PFSK-1 (cell line): ENCODE results near the gene FBXO31.

Source experiments
- POLR2AphosphoS5 ChIP-seq: IDR thresholded peaks from 2 replicates; pipeline ENCODE4 v1.6.1; 2012; ENCODE audit warnings: low read depth, mild to moderate bottlenecking, control low read depth, low read length, moderate library complexity
- SIN3A ChIP-seq: IDR thresholded peaks from 2 replicates; pipeline ENCODE4 v1.6.1; 2012; ENCODE audit warnings: mild to moderate bottlenecking, low read length, moderate library complexity, borderline replicate concordance; ENCODE audit not compliant: insufficient read depth
- TAF1 ChIP-seq: IDR thresholded peaks from 2 replicates; pipeline ENCODE4 v1.6.1; 2012; ENCODE audit warnings: low read length, control low read depth, borderline replicate concordance; ENCODE audit not compliant: insufficient read depth

DNA sequence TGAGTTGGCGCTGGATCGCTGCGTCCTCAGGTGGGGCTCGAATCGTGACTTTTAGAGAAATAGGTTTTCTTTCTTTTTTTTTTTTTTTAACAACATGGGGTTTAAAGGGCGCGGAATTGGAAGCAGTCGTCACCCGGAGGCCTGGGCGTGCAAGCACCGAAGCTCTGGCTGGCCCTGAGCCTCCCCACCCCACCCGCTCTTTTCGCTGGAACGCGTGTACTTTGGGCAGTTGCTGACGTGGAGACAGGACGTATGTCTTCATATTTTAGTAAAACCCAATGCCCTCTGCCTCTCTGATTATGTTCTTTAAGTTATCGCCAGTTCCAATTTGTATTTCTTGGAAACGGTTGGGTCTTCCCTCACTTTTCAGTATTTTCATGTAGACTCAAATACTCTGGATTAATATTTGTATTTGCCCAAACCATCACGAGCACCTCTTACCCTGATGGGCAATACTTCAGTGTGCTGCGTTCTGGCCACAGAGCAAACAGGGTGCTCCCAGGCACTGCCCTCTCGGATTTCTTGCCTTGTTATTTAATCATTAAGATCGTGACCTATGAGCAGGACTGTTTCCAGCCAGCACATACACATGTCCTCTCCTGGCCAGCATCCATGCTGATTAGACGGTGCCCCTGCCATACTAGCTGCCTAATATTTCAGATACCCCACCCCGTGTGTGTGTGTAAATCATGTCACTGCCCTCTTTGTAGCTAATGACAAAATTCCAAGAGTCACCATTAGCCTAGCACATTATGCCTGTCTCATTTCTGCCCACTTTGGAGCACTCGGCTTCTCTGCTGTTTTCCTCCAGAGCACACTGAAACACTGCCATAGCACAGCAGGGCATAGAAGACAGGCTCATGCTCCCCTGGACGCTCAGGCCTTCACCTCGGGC lies 65.6 kb downstream of the FBXO31 start:
- TF ChIP-seq SIN3A: no peak
- TF ChIP-seq POLR2AphosphoS5: no peak
- TF ChIP-seq TAF1: no peak
